Endothelial cell (in vitro differentiated cells): Measurements from ENCODE around the gene SNX25. TPM values are rescaled to one million over a fixed set of nuclear protein-coding genes. Genes with fewer than 3 reads are reported as not detected.
"Not testable (repeated sequence)": the region's sequence is repeated elsewhere in the genome, so short reads cannot be mapped to it uniquely, and the experiment has no call there.

ENCODE experiments used
- DNase-seq: peaks from one replicate; pipeline ENCODE4 v3.0.0; 2021; ENCODE audit warnings: low spot score
- H3K27ac Mint-ChIP-seq: one replicate; pipeline ENCODE4 v1.8.0; 2021; ENCODE audit warnings: mixed read lengths, inconsistent platforms; ENCODE audit not compliant: unreplicated experiment
- H3K27me3 Mint-ChIP-seq: one replicate; pipeline ENCODE4 v1.8.0; 2021; ENCODE audit warnings: mild to moderate bottlenecking, moderate library complexity, mixed read lengths, inconsistent platforms; ENCODE audit not compliant: unreplicated experiment
- H3K36me3 Mint-ChIP-seq: one replicate; pipeline ENCODE4 v1.8.0; 2021; ENCODE audit warnings: mild to moderate bottlenecking, low read depth, mixed read lengths, inconsistent platforms; ENCODE audit not compliant: unreplicated experiment
- H3K4me1 Mint-ChIP-seq: one replicate; pipeline ENCODE4 v1.8.0; 2021; ENCODE audit warnings: mild to moderate bottlenecking, mixed read lengths, inconsistent platforms; ENCODE audit not compliant: unreplicated experiment
- H3K4me3 Mint-ChIP-seq: one replicate; pipeline ENCODE4 v1.8.0; 2021; ENCODE audit warnings: mild to moderate bottlenecking, mixed read lengths, inconsistent platforms; ENCODE audit not compliant: unreplicated experiment
- H3K9me3 Mint-ChIP-seq: one replicate; pipeline ENCODE4 v1.8.0; 2021; ENCODE audit warnings: mixed read lengths, inconsistent platforms; ENCODE audit not compliant: unreplicated experiment
- total RNA-seq: library from RNA; stranded (reverse); fragmentation: NEBNext Ultra II Directional; extraction: Animal tissue kit (Norgen Biotek cat#: 25700); gene quantifications from one replicate; pipeline ENCODE4 v1.2.1, GENCODE V29; 2021; ENCODE audit not compliant: unreplicated experiment
- TF ChIP-seq, protein P1 (sequence below): fragments of 200-600 bp; sonication (generic); IDR thresholded peaks from one replicate; pipeline ENCODE4 v1.5.0; 2021; ENCODE audit warnings: antibody characterized with exemption; ENCODE audit not compliant: unreplicated experiment

Gene SNX25
- total RNA-seq, 1 donor from 2014 or later, result 19.3 TPM

DNA sequence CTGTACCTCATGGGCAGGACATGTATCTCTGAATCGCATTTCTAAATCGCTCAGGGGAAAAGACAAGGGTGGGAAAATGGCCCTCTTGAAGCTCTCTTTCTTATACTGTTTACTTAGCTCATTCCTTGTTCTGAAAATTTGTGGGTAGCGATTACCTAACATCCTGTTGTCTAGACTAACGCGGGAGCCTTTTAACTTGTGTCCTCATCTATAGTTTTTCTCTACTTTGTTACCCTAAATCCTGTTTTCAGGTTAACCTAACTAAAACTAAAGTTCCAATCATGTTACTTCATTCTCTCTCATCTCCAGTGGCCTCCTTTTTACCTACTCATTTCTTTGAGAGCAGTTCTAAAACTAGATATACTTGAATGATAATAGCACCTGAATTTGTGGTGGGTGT is 45.0 kb downstream of the SNX25 start:
- H3K4me3 Mint-ChIP-seq, result no peak overlapping the region
- DNase-seq, result no peak
- H3K36me3 Mint-ChIP-seq, result no peaks in the 10 kb centered on the region
- H3K27ac Mint-ChIP-seq, result peak overlapping the region; percentile 80
- TF ChIP-seq, protein P1, sequence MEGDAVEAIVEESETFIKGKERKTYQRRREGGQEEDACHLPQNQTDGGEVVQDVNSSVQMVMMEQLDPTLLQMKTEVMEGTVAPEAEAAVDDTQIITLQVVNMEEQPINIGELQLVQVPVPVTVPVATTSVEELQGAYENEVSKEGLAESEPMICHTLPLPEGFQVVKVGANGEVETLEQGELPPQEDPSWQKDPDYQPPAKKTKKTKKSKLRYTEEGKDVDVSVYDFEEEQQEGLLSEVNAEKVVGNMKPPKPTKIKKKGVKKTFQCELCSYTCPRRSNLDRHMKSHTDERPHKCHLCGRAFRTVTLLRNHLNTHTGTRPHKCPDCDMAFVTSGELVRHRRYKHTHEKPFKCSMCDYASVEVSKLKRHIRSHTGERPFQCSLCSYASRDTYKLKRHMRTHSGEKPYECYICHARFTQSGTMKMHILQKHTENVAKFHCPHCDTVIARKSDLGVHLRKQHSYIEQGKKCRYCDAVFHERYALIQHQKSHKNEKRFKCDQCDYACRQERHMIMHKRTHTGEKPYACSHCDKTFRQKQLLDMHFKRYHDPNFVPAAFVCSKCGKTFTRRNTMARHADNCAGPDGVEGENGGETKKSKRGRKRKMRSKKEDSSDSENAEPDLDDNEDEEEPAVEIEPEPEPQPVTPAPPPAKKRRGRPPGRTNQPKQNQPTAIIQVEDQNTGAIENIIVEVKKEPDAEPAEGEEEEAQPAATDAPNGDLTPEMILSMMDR, result no peak
- peaks cover 14% of the 10 kb centered on the region for H3K4me1 Mint-ChIP-seq
- H3K9me3 Mint-ChIP-seq, result no peaks in the 10 kb centered on the region
- H3K27me3 Mint-ChIP-seq, result peaks cover 1% of the 10 kb centered on the region

DNA sequence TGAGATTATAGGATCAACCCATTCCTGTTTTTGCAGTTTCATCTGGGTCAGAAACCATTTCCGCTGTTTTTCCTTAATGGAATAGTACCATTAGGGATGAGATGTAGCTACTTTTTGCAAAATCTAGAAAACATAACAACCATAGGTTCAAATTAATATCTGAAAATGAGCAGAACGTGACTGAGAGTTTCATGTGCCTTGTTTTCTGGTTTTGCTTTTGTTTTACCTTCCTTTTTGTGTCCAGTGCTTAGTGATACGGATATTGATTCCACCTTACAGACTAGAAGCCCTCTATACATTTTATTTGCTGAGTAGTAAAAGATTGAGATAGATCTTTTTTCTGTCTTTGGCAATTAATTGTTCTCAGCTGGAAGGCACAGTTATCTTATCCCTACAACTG is 46.5 kb downstream of the SNX25 start:
- no peaks in the 10 kb centered on the region for H3K9me3 Mint-ChIP-seq
- TF ChIP-seq, protein P1, result no peak
- H3K27me3 Mint-ChIP-seq, result peaks cover 3% of the 10 kb centered on the region
- peaks cover 14% of the 10 kb centered on the region for H3K4me1 Mint-ChIP-seq
- H3K36me3 Mint-ChIP-seq, result no peaks in the 10 kb centered on the region
- H3K27ac Mint-ChIP-seq, result no peak overlapping the region
- DNase-seq, result no peak
- H3K4me3 Mint-ChIP-seq, result no peak overlapping the region

DNA sequence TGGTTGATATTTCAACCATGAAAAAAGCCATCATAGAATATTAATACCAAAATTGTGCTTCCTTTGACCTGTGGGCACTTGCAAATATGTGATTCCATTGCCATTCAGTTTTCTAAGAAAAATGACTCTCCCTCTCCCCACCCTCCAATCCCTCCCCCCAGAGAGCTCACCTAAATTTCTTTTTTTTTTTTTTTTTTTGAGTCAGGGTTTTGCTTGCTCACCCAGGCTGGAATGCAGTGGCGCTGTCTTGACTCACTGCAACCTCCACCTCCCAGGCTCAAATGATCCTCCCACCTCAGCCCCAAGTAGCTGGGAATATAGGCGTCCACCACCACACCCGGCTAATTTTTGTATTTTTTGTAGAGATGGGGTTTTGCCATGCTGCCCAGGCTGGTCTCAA is 47.0 kb downstream of the SNX25 start:
- peaks cover 2% of the 10 kb centered on the region for H3K27me3 Mint-ChIP-seq
- peaks cover 12% of the 10 kb centered on the region for H3K4me1 Mint-ChIP-seq
- no peak overlapping the region for H3K4me3 Mint-ChIP-seq
- H3K27ac Mint-ChIP-seq, result no peak overlapping the region
- H3K9me3 Mint-ChIP-seq, result no peaks in the 10 kb centered on the region
- H3K36me3 Mint-ChIP-seq, result no peaks in the 10 kb centered on the region
- TF ChIP-seq, protein P1, result no peak
- no peak for DNase-seq

DNA sequence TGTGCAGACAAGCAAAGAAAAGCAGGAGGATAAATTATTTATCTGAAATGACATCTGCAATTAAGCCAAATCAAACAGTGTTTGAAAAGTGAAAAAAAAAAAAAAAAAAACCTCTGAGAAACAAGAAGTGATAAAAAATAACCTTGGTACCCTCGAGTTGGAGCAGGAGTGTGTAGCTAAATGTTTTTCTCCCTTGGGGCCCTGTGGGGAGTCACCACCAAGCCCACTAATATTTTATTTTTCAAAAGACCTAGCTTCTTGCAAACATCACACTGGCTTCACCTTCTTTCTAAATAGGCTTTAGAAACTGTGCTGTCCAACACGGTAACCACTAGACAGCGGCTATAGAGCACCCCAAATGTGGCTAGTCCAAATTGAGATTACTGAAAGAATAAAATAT is 47.7 kb downstream of the SNX25 start:
- no peak for DNase-seq
- Mint-ChIP-seq H3K9me3 (no peaks in the 10 kb centered on the region), H3K4me3 (no peak overlapping the region), H3K4me1 (peaks cover 10% of the 10 kb centered on the region), H3K27ac (no peak overlapping the region), H3K27me3 (peaks cover 2% of the 10 kb centered on the region), H3K36me3 (no peaks in the 10 kb centered on the region)
- TF ChIP-seq, protein P1, result no peak

DNA sequence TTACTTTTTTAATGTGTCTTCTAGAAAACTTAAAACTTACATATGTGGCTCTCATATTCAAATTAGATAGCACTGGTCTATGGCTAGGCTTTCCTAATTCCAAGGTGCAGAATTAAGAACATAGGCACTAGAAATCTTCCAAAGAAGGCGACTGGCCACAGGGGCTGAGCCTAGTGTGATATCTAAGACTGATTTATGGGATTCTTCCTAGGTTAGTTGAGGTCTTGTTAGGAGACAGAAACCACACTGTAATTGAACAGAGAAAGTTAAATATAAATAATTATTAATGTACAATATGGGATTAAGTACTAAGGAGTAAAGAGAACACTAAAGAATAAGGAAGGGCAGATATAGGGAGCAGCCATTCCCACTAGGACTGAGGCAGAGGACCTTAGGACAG is 48.3 kb downstream of the SNX25 start:
- no peak overlapping the region for H3K4me3 Mint-ChIP-seq
- H3K27me3 Mint-ChIP-seq, result peaks cover 2% of the 10 kb centered on the region
- no peaks in the 10 kb centered on the region for H3K36me3 Mint-ChIP-seq
- H3K27ac Mint-ChIP-seq, result no peak overlapping the region
- no peak for DNase-seq
- H3K4me1 Mint-ChIP-seq, result peaks cover 10% of the 10 kb centered on the region
- H3K9me3 Mint-ChIP-seq, result no peaks in the 10 kb centered on the region
- TF ChIP-seq, protein P1, result no peak

DNA sequence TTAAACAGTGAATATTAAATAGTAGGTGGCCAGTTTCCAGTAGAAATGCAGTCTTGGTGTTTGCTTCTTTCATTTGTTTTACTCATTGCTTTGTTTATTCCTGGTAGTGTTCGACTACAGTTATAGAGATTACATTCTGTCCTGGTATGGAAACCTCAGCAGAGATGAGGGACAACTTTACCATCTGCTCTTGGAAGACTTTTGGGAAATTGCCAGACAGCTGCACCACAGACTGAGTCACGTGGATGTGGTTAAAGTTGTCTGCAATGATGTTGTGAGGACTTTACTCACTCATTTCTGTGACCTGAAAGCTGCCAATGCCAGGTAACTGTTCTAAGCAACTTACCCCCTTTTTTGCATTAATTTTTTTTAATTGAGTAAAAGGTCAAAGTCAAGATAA is 49.3 kb downstream of the SNX25 start:
- H3K9me3 Mint-ChIP-seq, H3K36me3 Mint-ChIP-seq, H3K4me3 Mint-ChIP-seq, H3K27ac Mint-ChIP-seq, H3K4me1 Mint-ChIP-seq, DNase-seq, H3K27me3 Mint-ChIP-seq: not testable (repeated sequence)
